Erythroblast (primary cell): Measurements from ENCODE around the gene OR2M2.

ENCODE experiments used
- GATA1 ChIP-seq: IDR thresholded peaks from 2 replicates; pipeline ENCODE4 v1.6.1; 2011; ENCODE audit warnings: low read depth, mild to moderate bottlenecking, control low read depth, low read length, moderate library complexity
- POLR2A ChIP-seq: IDR thresholded peaks from 2 replicates; pipeline ENCODE4 v1.6.1; 2011; ENCODE audit warnings: mild to moderate bottlenecking, low read length

- TF ChIP-seq POLR2A, result no peak
- no peak for TF ChIP-seq GATA1
These were observed 18.7 kb upstream of the OR2M2 start for GRCh38 chr1:248155927-248156326.
